ENCODE measurements around the gene FDXR.

Gene FDXR

GRCh38 chr17:74832421-74832820 is 40.4 kb downstream of the FDXR start:
- DNase-seq: no peak

- DNase-seq: no peak
These were observed 41.2 kb downstream of the FDXR start for GRCh38 chr17:74831444-74832146.

GRCh38 chr17:74830861-74831260 is 41.9 kb downstream of the FDXR start:
- DNase-seq: no peak

- DNase-seq: no peak
These were observed 45.0 kb downstream of the FDXR start for GRCh38 chr17:74827800-74828199.

GRCh38 chr17:74825952-74826719 is 46.7 kb downstream of the FDXR start:
- no peak for DNase-seq

- DNase-seq: no peak
These were observed 47.7 kb downstream of the FDXR start for GRCh38 chr17:74824961-74825627.

- DNase-seq: no peak
These were observed 49.8 kb downstream of the FDXR start for GRCh38 chr17:74822939-74823367.

GRCh38 chr17:74822335-74822938 is 50.4 kb downstream of the FDXR start:
- no peak for DNase-seq

- DNase-seq: no peak
These were observed 51.0 kb downstream of the FDXR start for GRCh38 chr17:74821655-74822334.

GRCh38 chr17:74819801-74820436 is 52.9 kb downstream of the FDXR start:
- no peak for DNase-seq

- no peak for DNase-seq
These were observed 54.4 kb downstream of the FDXR start for GRCh38 chr17:74818291-74818938.

- DNase-seq: no peak
These were observed 55.7 kb downstream of the FDXR start for GRCh38 chr17:74816905-74817620.

- DNase-seq: no peak
These were observed 57.0 kb downstream of the FDXR start for GRCh38 chr17:74815550-74816370.

GRCh38 chr17:74815067-74815466 is 57.7 kb downstream of the FDXR start:
- DNase-seq: no peak

GRCh38 chr17:74814453-74814852 is 58.3 kb downstream of the FDXR start:
- DNase-seq: no peak

All from NCI-H1048 (cell line).